Myocyte (in vitro differentiated cells): ENCODE results near the gene CNGB1. TPM values are rescaled to one million over a fixed set of nuclear protein-coding genes. Genes with fewer than 3 reads are reported as not detected.
"Not testable (repeated sequence)": the region's sequence is repeated elsewhere in the genome, so short reads cannot be mapped to it uniquely, and the experiment has no call there.

Experiments used
- DNase-seq: peaks from one replicate; pipeline ENCODE4 v3.0.0-alpha.2; 2012; ENCODE audit warnings: low read depth
- total RNA-seq: library from RNA; depleted of rRNA; stranded (reverse); fragments of >200 nt; gene quantifications from 2 replicates; pipeline ENCODE4 v1.2.3, GENCODE V29; 2014

The CNGB1 gene
- total RNA-seq, 1 donor from 2014 or later: not detected

DNA sequence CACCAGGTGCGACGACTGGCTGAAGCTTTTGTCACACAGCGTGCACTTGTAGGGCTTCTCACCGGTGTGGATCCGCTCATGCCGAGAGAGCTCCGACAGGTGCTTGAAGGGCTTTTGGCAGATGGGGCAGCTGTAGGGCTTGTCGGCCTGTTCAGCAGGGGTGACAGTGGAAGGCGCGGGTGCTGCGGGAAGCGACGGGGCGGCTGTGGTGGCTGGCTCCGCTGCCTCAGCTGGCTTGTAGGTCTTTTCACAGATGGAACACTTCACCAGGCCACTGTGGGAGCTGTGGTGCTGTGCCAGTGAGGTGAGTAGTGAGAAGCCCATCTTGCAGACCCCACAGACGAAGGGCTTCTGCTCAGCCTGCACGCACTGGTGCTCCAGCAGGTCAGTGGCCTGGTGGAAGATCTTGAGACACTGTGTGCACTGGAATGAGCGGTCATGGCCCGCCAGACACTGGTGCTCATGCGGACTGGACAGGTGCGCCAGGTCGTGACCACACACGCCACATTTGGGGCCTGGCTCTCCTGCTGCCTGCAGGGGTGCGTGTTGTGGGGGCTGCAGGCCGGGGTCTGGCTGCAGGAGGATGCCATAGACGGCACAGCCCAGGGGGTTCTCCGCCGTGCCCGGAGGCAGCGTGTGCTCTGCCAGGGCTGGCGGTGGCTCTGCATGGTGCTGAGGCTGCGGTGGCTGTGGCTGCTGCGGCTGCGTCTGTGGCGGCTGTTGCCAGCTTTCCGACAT is 26.8 kb upstream of the CNGB1 start:
- no peak for DNase-seq

DNA sequence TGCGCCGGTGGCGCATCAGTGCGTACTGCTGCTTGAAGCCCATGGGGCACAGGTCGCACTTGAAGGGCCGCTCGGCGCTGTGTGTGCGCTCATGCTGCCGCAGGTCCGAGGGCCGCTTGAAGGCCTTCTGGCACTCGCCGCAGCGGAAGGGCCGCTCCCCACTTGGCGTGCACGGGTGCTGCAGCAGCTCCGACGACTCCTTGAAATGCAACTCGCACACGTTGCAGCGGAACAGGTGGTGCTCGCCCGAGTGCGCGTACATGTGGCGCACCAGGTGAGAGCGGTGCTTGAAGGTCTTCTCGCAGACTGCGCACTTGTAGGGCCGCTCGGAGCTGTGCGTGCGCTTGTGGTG is 26.2 kb upstream of the CNGB1 start:
- DNase-seq: no peak

GRCh38 chr16:57996406-57997175 is 25.7 kb upstream of the CNGB1 start:
- no peak for DNase-seq

DNA sequence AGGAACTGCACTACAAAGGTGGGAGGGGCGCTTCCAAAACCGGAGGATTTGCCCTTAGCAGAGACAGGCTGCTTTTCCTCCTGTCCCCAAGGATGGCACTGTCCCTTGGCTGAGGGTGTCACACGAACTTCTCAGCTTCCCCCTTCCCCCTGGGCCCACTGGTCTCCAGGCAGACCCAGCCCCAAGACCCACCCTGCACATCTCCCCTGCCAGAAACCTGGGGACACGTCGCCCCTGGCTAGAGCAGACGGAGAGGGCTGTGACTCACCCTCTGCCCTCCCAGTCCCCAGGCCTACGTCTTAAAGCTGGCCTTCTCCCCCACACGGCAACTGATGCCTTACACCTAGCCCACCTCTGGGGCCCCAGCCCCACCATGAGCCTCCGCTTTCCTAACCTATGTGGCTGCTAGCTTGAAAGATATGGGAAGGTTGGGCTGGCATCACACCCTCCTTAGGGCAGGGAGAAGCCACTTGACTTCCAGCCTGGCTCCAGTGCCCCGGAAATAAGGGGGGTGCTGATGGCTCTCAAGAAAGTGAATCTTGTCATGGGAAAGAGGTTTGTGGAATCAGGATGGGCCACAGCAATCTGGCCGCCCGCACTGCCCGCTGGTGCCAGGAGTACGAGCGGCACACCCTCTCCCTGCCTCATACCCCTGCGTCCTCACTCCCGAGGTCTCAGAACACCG is 24.9 kb upstream of the CNGB1 start:
- no peak for DNase-seq

DNA sequence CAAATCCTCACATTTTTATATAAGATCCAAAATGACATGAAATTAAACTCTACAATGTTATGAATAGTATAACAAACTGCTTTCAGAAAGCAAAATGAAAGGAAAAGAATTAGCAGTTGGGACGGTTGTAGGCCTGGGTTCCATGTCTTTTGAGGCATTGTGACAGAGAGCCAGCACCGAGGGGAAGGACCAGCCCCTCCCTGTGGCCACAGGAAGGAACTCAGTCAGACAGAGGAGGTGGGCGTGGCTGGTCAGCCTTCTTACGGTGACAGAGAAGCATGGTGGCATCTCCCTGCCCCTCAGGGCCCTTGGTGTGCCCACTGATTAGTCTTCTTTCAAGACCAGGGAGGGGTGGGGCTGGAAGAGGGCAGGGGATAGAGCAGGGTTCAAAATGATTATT is 23.9 kb upstream of the CNGB1 start:
- DNase-seq: peak; percentile 43

- no peak for DNase-seq
Measured at GRCh38 chr16:57994361-57994760, 23.4 kb upstream of the CNGB1 start.

DNA sequence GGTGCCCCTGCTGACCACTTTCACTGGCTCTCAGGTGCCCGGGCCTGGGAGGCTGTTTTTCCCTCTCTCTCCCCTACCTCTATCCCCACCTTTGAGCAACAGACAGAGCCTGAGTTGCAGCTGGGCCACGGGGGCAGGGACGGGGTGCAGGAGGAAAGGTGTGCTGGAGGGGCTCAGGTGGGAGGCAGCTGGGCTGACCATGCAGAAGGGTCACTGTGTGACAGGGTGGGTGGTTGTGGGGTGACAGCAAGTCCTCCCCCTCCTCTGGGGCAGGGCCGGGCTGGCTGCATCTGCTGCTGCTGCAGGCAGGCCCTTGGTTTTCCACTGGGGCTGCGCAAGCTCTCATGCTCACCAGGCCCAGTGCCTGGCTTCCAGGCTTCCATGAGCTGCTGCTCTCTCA is 23.0 kb upstream of the CNGB1 start:
- DNase-seq: no peak

DNA sequence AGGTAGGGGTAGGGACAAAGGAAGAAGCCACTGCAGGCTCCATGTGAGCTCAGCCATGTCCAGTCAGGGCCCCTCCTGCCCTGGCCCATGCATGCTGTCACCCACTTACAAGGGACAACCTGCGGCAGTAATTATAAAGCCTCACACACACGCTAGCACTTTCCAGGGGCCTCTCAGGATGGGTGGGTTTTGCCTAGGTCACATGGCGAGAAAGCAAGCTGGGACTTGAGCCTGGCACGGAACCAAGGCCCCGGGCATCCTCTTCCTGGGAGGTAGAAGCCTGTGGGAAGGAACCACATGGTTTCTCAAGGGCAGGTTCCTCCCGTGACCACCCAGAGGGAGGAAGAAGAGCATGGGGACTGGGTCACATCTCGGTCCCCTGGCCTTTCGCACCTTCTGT is 22.5 kb upstream of the CNGB1 start:
- DNase-seq: no peak

DNA sequence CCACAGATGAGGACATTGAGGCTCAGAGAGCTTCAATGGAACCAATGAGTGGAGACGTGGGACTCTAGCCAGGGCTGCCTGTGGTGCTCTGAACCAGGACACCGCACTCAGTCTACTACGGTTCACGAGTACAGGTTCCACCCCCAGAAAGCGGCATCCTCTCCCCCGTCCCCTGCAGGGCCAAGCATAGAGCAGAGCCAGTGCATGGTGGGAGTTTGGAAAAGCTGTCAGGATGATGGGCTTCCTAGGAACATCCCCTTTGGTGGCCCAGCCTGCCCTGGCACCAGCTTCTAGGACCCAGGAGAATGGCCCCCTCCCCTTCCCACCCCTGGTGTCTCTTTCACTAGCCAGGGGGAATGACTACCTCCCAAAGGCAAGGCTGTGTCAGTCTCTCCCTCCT is 21.2 kb upstream of the CNGB1 start:
- no peak for DNase-seq

DNA sequence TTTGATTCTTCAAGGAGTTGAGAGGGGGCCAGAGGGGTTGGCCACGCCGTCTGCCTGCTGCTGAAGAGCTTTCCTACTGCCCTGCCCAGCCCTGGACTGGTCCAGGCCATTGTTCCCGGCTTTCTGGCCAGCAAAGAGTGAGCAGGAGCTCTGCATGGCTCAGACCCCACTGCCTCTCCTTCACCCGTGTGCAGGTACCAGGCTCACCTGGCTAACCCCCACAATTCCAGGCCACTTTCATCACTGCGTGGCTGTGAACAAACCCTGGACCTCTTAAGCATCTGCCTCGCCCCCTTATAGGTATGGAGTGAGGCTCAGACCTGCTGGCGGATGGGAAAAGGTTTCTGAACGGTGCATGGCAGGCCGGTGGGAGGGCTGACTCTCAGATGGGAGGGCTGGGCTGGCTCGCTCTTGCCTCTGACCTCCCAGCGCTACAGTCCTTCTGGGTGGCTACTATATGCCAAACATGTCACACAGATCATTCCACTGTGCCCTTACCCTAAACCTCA is 20.7 kb upstream of the CNGB1 start:
- DNase-seq: no peak

DNA sequence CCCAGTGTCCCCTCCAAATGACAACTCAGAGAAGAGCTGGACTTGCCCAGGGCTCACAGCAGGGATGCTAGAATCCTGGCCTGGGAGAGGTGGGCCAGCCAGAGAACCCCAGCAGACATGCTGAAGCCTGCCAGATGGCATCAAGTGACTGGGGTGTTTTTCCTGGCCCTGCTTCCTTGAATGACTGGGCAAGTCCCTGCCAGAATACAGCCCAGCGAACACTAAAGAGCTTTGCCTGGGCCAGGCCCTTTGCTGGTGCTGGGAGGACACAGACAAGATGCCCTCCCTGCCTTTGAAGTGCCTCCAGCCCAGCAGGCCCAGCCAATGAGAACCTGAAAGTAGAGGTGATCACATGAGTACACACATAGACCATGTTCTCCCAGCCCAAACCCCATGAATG is 18.0 kb upstream of the CNGB1 start:
- DNase-seq: no peak

- no peak for DNase-seq
Measured at GRCh38 chr16:57987441-57988177, 16.7 kb upstream of the CNGB1 start.

DNA sequence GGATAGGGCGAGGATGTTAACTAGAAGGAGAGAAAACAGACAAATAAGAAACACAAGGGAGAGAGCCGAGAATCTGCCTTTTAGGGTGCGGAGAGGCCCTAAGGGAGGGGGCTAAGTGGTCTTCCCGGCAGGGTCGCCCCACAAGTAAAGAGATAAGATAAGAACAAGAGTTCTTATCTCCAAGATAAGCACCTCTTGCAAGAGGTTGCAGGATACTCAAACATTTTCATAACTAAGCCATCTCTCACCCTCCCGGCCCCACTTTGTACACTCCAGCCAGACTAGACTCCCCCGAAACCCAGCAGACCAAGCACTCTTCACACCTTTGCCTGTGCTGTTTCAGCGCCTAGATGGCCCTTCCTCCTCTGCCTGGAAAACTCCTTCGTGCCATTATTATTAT is 15.3 kb upstream of the CNGB1 start:
- no peak for DNase-seq

DNA sequence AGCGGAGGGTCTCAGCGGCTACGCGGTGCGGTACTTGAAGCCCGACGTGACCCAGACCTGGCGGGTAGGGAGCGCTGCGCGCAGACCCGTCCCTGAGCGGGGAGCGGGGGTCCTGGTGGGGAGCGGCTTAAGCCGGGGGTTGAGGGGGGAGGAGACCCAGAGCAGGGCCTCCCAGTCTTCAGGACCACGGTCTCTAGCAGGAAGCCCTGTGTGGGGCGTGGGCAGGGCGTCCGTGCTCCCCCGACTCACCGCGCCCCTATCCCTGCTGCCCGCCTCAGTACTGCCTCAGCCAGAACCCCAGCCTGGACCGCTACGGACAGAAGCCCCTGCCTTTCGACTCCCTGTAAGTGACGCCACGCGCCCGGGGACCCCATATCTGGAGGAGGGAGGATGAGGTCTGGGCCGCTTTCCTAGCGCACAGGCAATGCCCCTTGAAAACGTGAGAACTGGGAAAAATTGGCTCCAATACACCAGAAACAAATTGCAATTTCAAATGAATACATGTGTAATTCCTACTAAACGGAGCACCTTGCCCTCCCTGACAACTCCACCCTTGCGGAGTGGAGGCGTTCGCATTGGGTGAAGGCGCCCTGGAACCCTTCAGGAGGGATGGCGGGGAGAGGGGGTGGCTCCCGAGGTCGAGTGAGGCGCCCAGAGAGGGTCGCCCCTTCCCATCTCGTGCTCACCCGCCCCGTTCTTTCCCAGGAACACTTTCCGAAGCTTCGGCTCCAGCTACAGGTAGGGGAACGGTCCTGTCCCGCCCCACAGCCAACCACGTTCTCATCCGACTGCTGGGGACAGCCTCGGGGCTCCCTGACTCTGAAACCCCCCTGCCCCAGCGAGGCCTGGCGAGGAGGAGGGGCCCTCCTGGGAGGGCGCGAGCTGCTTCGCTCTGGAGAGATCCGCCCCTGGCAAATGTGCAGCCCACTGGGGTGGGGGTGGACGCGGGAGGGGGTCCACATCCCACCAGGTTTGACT is 14.6 kb upstream of the CNGB1 start:
- DNase-seq: no peak

DNA sequence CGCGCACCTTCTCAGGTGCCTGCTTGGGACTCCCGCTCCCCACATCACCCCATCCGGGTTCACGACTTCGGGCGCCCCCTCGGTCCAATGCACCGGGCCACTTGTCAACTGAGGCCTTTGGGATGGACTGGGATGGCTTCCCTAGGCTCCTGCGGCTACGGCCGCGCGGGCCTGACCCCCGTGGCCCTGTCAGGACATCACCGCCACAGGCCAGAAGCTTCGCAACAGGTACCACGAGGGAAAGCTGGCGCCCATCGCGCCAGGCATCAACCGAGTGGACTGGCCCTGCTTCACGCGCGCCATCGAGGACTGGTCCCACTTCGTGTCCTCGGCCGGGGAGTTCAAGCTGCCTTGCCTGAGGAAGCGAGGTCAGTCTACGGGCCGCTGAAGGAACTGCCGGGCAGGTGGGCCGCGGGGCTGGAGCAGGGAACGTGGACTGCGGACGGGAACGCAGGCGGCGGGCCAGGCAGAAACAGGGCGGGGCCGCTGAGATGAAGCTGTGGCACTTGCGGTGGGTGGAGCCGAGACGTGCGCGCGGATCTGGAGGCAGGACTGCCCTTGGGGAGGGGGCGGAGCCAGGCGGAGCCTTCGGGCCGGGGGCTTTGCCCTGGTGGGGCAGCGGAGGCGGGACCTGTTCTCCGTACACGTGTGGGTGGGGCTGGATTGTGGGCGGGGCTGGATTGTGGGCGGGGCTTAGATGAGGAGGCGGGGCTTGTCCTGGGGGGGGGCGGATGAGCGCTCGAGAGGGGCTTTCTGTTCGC is 13.7 kb upstream of the CNGB1 start:
- peak; percentile 18 for DNase-seq

DNA sequence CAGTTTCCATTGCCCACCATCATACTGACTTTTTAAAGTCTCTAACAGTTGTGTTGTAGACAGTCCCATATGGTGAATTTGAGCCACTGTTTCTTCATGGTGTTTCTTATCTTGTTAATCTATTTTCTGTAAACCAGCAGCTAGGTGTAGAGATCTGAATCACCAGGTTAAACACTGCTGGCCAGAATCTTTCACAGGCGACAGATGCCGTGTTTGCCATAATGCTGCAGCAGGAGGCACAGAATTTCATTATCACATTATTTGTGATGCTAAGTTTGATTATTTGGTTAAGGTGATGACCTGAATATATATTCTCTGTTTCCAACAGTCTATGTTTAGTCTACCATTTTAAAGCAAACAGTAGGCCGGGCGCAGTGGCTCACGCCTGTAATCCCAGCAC is 11.5 kb upstream of the CNGB1 start:
- no peak for DNase-seq

DNA sequence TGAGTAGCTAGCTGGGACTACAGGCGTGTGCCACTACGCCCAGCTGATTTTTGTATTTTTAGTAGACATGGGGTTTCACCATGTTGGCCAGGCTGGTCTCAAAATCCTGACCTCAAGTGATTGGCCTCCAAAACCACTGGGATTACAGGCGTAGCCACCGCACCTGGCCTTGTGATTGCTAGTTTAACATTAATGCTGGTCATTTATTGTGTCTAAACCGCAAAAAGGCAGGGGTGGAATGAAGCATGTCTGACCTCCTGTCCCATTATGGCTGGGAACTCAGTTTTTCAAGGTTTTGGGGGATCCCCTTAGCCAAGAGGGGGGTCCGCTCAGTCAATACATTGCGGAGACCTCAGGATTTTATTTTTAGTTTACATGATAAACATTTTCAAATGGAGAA is 10.7 kb upstream of the CNGB1 start:
- peak; percentile 53 for DNase-seq

DNA sequence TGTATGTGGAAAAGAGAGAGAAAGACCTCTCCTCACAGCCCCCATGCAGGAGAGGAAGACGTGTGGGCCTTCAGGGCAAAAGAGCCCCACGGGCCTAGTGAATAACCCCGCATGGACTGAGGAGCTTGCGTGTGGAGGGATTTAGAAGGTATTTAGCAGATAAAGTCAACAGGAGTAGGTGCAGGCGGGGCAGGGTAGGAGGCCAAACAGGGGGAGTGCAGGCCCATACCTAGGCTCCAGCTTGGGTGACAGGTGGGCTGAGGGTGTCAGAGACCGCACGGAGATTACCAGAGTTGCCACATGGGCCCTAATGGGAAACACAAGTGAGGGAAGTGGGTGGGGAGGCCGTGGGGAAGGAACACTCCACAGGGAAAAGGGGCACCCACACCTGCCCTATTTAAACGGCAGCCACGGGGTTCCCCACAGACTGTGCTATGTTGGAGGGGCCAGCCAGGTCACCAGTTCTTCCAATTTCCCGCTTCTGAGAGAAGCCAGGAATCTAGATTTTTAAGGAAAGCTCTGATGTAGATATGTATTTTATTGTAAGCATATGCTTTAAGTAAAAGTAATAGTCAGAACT is 8.2 kb upstream of the CNGB1 start:
- no peak for DNase-seq

GRCh38 chr16:57978070-57978465 is 7.1 kb upstream of the CNGB1 start:
- DNase-seq: not testable (repeated sequence)
